HG03039 (cell line): ENCODE data around the gene SEPTIN3.
A peak's percentile ranks its signal among the peaks of the same experiment; 100 is the strongest.

Experiments
- ATAC-seq: cut with Tn5 transposase; IDR thresholded peaks from one replicate; pipeline ENCODE4 v1.9.1; 2021; ENCODE audit warnings: mild to moderate bottlenecking, moderate library complexity; ENCODE audit not compliant: unreplicated experiment

SEPTIN3 gene

GRCh38 chr22:41969110-41969646 lies at the start of gene SEPTIN3:
Gene SEPTIN3, plus strand, starts transcription at chr22:41969443. Its CDS starts 2,050 bp downstream, at chr22:41971493.
- no peak for ATAC-seq

GRCh38 chr22:41920271-41920976 lies 48.8 kb upstream of the SEPTIN3 start:
- ATAC-seq = peak; percentile 6

GRCh38 chr22:41922328-41922727 lies 46.9 kb upstream of the SEPTIN3 start:
- ATAC-seq = no peak

GRCh38 chr22:41922940-41923594 lies 46.2 kb upstream of the SEPTIN3 start:
- no peak for ATAC-seq

GRCh38 chr22:41923595-41924276 lies 45.5 kb upstream of the SEPTIN3 start:
- ATAC-seq = no peak

- ATAC-seq = peak; percentile 30
These were observed 43.3 kb upstream of the SEPTIN3 start for GRCh38 chr22:41925783-41926460.

GRCh38 chr22:41927813-41928212 lies 41.4 kb upstream of the SEPTIN3 start:
- no peak for ATAC-seq

GRCh38 chr22:41928593-41929417 lies 40.4 kb upstream of the SEPTIN3 start:
- ATAC-seq = no peak

GRCh38 chr22:41929418-41929810 lies 39.8 kb upstream of the SEPTIN3 start:
- ATAC-seq = no peak

- ATAC-seq = no peak
These were observed 37.5 kb upstream of the SEPTIN3 start for GRCh38 chr22:41931701-41932269.

GRCh38 chr22:41932353-41932752 lies 36.9 kb upstream of the SEPTIN3 start:
- ATAC-seq = no peak

GRCh38 chr22:41933411-41934177 lies 35.6 kb upstream of the SEPTIN3 start:
- ATAC-seq = no peak

GRCh38 chr22:41934284-41935014 lies 34.8 kb upstream of the SEPTIN3 start:
- ATAC-seq = no peak

- no peak for ATAC-seq
These were observed 34.3 kb upstream of the SEPTIN3 start for GRCh38 chr22:41935015-41935351.

GRCh38 chr22:41935509-41935908 lies 33.7 kb upstream of the SEPTIN3 start:
- ATAC-seq = no peak

GRCh38 chr22:41936894-41937169 lies 32.4 kb upstream of the SEPTIN3 start:
- ATAC-seq = no peak

GRCh38 chr22:41939981-41940831 lies 29.0 kb upstream of the SEPTIN3 start:
- ATAC-seq = peak; percentile 42
